ENCODE results near the gene SAYSD1.

The SAYSD1 gene

DNA sequence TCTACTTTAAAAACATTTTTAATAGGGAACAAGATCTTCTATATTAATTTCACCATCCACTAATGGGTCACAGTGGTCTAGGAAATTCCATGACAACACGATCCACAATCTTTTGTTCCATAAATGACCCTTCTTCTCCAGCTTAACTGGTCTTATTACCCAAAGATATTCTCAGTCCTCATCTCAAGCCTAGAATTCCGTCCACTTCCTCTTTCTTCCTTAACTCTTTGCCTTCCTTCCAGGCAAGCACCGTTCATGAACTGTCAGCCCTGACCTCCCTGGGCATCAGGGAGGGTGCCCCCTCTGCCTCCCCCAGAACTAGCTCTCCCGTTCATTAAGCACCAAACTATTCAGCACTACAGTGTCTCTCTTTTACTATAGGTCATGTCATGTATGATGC, 8.0 kb downstream of the SAYSD1 start:
- H3K4me3 ChIP-seq (ENCODE audit: low read length): no peak overlapping the region
- no peaks in the 10 kb centered on the region for H3K36me3 ChIP-seq (ENCODE audit: control insufficient read depth, low read depth, low read length)
- no peak overlapping the region for H3K27ac ChIP-seq (ENCODE audit: low read length)
- H3K27me3 ChIP-seq (ENCODE audit: control insufficient read depth, insufficient read depth, low read length): no peaks in the 10 kb centered on the region
- H3K4me1 ChIP-seq (ENCODE audit: control insufficient read depth, low read depth, low read length): no peaks in the 10 kb centered on the region
- no peak overlapping the region for H3K9ac ChIP-seq (ENCODE audit: low read length)
- H3K9me3 ChIP-seq (ENCODE audit: control insufficient read depth, low read depth, low read length): no peaks in the 10 kb centered on the region

GRCh38 chr6:39104528-39104927, 10.5 kb downstream of the SAYSD1 start:
- Histone ChIP-seq H3K36me3 (ENCODE audit: control insufficient read depth, low read depth, low read length) (no peaks in the 10 kb centered on the region), H3K27ac (ENCODE audit: low read length) (no peak overlapping the region), H3K27me3 (ENCODE audit: control insufficient read depth, insufficient read depth, low read length) (no peaks in the 10 kb centered on the region), H3K9ac (ENCODE audit: low read length) (no peak overlapping the region), H3K4me3 (ENCODE audit: low read length) (no peak overlapping the region), H3K9me3 (ENCODE audit: control insufficient read depth, low read depth, low read length) (no peaks in the 10 kb centered on the region), H3K4me1 (ENCODE audit: control insufficient read depth, low read depth, low read length) (no peaks in the 10 kb centered on the region)

DNA sequence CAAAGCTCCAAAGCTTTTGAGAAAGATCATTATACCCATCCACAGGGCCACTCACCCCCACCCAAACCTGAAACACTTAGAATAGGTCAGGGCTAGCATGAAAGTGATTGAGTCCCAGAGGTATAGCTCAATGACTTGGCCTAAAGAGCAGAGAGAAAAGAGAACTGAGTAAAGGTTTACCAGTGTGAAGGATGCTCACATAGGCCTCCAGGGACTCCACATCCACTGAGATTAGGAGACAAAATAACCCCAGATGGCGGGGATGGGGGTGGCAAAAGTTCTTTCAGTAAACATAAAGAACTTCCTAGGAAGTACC, 12.2 kb downstream of the SAYSD1 start:
- Histone ChIP-seq H3K9me3 (ENCODE audit: control insufficient read depth, low read depth, low read length) (no peaks in the 10 kb centered on the region), H3K27ac (ENCODE audit: low read length) (no peak overlapping the region), H3K4me3 (ENCODE audit: low read length) (no peak overlapping the region), H3K4me1 (ENCODE audit: control insufficient read depth, low read depth, low read length) (no peaks in the 10 kb centered on the region), H3K27me3 (ENCODE audit: control insufficient read depth, insufficient read depth, low read length) (no peaks in the 10 kb centered on the region), H3K9ac (ENCODE audit: low read length) (no peak overlapping the region), H3K36me3 (ENCODE audit: control insufficient read depth, low read depth, low read length) (no peaks in the 10 kb centered on the region)

GRCh38 chr6:39102071-39102820, 12.7 kb downstream of the SAYSD1 start:
- Histone ChIP-seq H3K36me3 (ENCODE audit: control insufficient read depth, low read depth, low read length) (no peaks in the 10 kb centered on the region), H3K9ac (ENCODE audit: low read length) (no peak overlapping the region), H3K27me3 (ENCODE audit: control insufficient read depth, insufficient read depth, low read length) (no peaks in the 10 kb centered on the region), H3K9me3 (ENCODE audit: control insufficient read depth, low read depth, low read length) (no peaks in the 10 kb centered on the region), H3K4me3 (ENCODE audit: low read length) (no peak overlapping the region), H3K27ac (ENCODE audit: low read length) (no peak overlapping the region), H3K4me1 (ENCODE audit: control insufficient read depth, low read depth, low read length) (no peaks in the 10 kb centered on the region)

GRCh38 chr6:39100358-39100757, 14.6 kb downstream of the SAYSD1 start:
- H3K27ac ChIP-seq (ENCODE audit: low read length): no peak overlapping the region
- no peaks in the 10 kb centered on the region for H3K9me3 ChIP-seq (ENCODE audit: control insufficient read depth, low read depth, low read length)
- H3K36me3 ChIP-seq (ENCODE audit: control insufficient read depth, low read depth, low read length): no peaks in the 10 kb centered on the region
- H3K9ac ChIP-seq (ENCODE audit: low read length): no peak overlapping the region
- no peak overlapping the region for H3K4me3 ChIP-seq (ENCODE audit: low read length)
- H3K4me1 ChIP-seq (ENCODE audit: control insufficient read depth, low read depth, low read length): no peaks in the 10 kb centered on the region
- no peaks in the 10 kb centered on the region for H3K27me3 ChIP-seq (ENCODE audit: control insufficient read depth, insufficient read depth, low read length)

GRCh38 chr6:39095578-39095977, 19.4 kb downstream of the SAYSD1 start:
- Histone ChIP-seq H3K9ac (ENCODE audit: low read length) (no peak overlapping the region), H3K36me3 (ENCODE audit: control insufficient read depth, low read depth, low read length) (no peaks in the 10 kb centered on the region), H3K27ac (ENCODE audit: low read length) (no peak overlapping the region), H3K27me3 (ENCODE audit: control insufficient read depth, insufficient read depth, low read length) (no peaks in the 10 kb centered on the region), H3K4me1 (ENCODE audit: control insufficient read depth, low read depth, low read length) (peaks cover 12% of the 10 kb centered on the region), H3K9me3 (ENCODE audit: control insufficient read depth, low read depth, low read length) (no peaks in the 10 kb centered on the region), H3K4me3 (ENCODE audit: low read length) (no peak overlapping the region)

DNA sequence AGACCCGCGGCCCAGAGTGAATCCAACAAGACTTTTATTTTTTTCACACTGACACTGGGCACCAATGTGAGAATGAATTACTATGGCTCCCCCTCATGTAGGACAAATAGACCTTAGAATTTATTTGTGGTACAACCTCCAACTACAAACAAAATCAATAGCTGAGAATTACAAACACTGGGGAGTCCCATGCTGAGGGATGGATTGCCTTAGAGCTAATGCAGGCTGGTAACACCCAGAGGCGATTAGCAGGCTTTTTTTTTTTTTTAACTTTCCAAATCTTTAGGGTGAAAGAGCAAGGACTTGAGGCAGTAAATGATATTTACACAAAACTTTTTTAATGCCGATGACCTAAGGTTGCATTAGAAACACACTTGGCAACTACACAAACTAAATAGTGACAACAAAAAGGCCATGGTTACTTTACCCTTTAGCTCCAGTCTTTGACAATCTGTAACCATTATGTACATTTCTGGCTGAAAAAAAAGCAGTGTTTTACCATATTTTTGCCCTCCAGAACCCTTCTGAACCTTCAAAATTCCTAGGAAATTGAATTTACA, 21.8 kb downstream of the SAYSD1 start:
- H3K9ac ChIP-seq (ENCODE audit: low read length): no peak overlapping the region
- H3K27me3 ChIP-seq (ENCODE audit: control insufficient read depth, insufficient read depth, low read length): no peaks in the 10 kb centered on the region
- no peaks in the 10 kb centered on the region for H3K36me3 ChIP-seq (ENCODE audit: control insufficient read depth, low read depth, low read length)
- H3K27ac ChIP-seq (ENCODE audit: low read length): no peak overlapping the region
- no peak overlapping the region for H3K4me3 ChIP-seq (ENCODE audit: low read length)
- no peaks in the 10 kb centered on the region for H3K9me3 ChIP-seq (ENCODE audit: control insufficient read depth, low read depth, low read length)
- H3K4me1 ChIP-seq (ENCODE audit: control insufficient read depth, low read depth, low read length): peaks cover 24% of the 10 kb centered on the region

- Histone ChIP-seq H3K4me3 (ENCODE audit: low read length) (no peak overlapping the region), H3K27ac (ENCODE audit: low read length) (no peak overlapping the region), H3K9ac (ENCODE audit: low read length) (no peak overlapping the region), H3K27me3 (ENCODE audit: control insufficient read depth, insufficient read depth, low read length) (no peaks in the 10 kb centered on the region), H3K36me3 (ENCODE audit: control insufficient read depth, low read depth, low read length) (no peaks in the 10 kb centered on the region), H3K9me3 (ENCODE audit: control insufficient read depth, low read depth, low read length) (no peaks in the 10 kb centered on the region), H3K4me1 (ENCODE audit: control insufficient read depth, low read depth, low read length) (peaks cover 34% of the 10 kb centered on the region)
These were observed 22.9 kb downstream of the SAYSD1 start for GRCh38 chr6:39092124-39092523.

DNA sequence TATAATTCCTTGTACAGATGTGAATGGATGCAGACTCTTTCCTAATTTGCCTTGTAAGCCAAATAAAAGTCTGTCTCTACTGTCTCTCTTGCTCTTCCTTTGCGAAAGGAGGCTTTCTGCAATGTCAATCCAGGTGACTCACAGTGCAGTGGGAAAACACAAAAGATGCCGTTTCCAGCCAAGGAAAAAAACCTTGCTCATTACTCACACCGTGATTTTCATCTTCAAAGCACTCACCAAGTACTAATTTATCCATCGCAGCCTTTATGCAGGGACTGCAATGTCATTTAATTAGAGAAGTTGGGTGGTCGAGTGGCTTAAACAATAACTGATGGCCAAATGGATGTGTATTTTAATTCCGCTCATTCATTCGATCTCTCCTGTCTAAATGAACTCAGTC, 23.8 kb downstream of the SAYSD1 start:
- H3K27me3 ChIP-seq (ENCODE audit: control insufficient read depth, insufficient read depth, low read length): no peaks in the 10 kb centered on the region
- no peaks in the 10 kb centered on the region for H3K9me3 ChIP-seq (ENCODE audit: control insufficient read depth, low read depth, low read length)
- no peaks in the 10 kb centered on the region for H3K36me3 ChIP-seq (ENCODE audit: control insufficient read depth, low read depth, low read length)

DNA sequence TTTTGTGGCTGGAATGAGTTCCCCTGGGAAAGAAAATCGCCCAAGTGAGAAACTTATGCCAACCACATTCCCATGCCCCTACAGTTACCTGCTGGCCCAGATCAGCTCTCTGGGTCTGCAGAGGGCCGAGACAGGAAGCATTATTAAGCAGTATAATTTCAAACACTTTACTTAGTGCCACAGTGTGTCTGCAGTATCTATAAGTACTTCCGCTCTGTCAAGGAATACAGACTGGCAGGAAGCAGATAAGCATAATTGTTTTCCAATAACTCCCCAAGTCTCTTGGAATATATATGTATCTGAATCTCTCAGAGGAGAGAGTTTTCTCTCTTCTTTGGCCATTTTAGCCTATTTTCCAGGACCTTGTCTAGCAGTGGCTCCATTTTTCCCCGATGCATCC, 24.9 kb downstream of the SAYSD1 start:
- H3K36me3 ChIP-seq (ENCODE audit: control insufficient read depth, low read depth, low read length): no peaks in the 10 kb centered on the region
- no peak overlapping the region for H3K9ac ChIP-seq (ENCODE audit: low read length)
- peaks cover 34% of the 10 kb centered on the region for H3K4me1 ChIP-seq (ENCODE audit: control insufficient read depth, low read depth, low read length)
- no peak overlapping the region for H3K27ac ChIP-seq (ENCODE audit: low read length)
- no peaks in the 10 kb centered on the region for H3K9me3 ChIP-seq (ENCODE audit: control insufficient read depth, low read depth, low read length)
- H3K4me3 ChIP-seq (ENCODE audit: low read length): no peak overlapping the region
- H3K27me3 ChIP-seq (ENCODE audit: control insufficient read depth, insufficient read depth, low read length): no peaks in the 10 kb centered on the region

More for the DNA sequence above, 23.8 kb downstream of the SAYSD1 start:
- H3K4me3 ChIP-seq (ENCODE audit: low read length): no peak overlapping the region
- H3K9ac ChIP-seq (ENCODE audit: low read length): no peak overlapping the region
- H3K4me1 ChIP-seq (ENCODE audit: control insufficient read depth, low read depth, low read length): peaks cover 34% of the 10 kb centered on the region
- H3K27ac ChIP-seq (ENCODE audit: low read length): no peak overlapping the region

GRCh38 chr6:39088331-39088730, 26.7 kb downstream of the SAYSD1 start:
- Histone ChIP-seq H3K36me3 (ENCODE audit: control insufficient read depth, low read depth, low read length) (no peaks in the 10 kb centered on the region), H3K4me1 (ENCODE audit: control insufficient read depth, low read depth, low read length) (peaks cover 34% of the 10 kb centered on the region), H3K9ac (ENCODE audit: low read length) (no peak overlapping the region), H3K27me3 (ENCODE audit: control insufficient read depth, insufficient read depth, low read length) (no peaks in the 10 kb centered on the region), H3K9me3 (ENCODE audit: control insufficient read depth, low read depth, low read length) (no peaks in the 10 kb centered on the region), H3K4me3 (ENCODE audit: low read length) (no peak overlapping the region), H3K27ac (ENCODE audit: low read length) (no peak overlapping the region)

DNA sequence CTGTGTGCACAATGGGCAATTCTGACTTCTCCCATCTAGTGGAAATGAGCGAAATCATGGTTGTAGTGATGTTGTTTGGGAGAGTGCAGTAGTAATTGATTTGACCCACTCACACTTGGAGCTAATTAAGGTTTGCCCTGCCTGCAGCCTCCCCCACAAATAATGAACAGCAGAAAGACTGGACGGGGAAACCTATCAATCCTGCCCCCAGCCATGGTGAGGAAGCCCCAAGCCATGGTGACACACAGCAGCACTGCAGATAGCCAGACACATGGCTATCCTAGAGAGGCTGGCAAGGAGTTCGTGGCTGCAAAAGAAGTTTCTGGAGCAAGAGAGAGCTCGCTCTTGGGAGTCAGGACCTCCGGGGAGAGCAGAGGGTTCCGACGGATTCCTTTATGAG, 27.8 kb downstream of the SAYSD1 start:
- no peaks in the 10 kb centered on the region for H3K9me3 ChIP-seq (ENCODE audit: control insufficient read depth, low read depth, low read length)
- H3K27ac ChIP-seq (ENCODE audit: low read length): no peak overlapping the region
- peaks cover 33% of the 10 kb centered on the region for H3K4me1 ChIP-seq (ENCODE audit: control insufficient read depth, low read depth, low read length)
- no peaks in the 10 kb centered on the region for H3K36me3 ChIP-seq (ENCODE audit: control insufficient read depth, low read depth, low read length)
- H3K9ac ChIP-seq (ENCODE audit: low read length): no peak overlapping the region
- no peak overlapping the region for H3K4me3 ChIP-seq (ENCODE audit: low read length)
- H3K27me3 ChIP-seq (ENCODE audit: control insufficient read depth, insufficient read depth, low read length): no peaks in the 10 kb centered on the region

Measured in iPS-18a (cell line).